Activated gamma-delta T cell treated with anti-CD3 and anti-CD28 coated beads, Interleukin-2, amount 50 U/mL, for 16 hours (primary cell): ENCODE measurements around the gene IL21R.
"Not testable (repeated sequence)": the region's sequence is repeated elsewhere in the genome, so short reads cannot be mapped to it uniquely, and the experiment has no call there.

Source experiments
- DNase-seq: peaks from one replicate; pipeline ENCODE4 v3.0.0-alpha.2; 2020; ENCODE audit warnings: low read depth

The IL21R gene

GRCh38 chr16:27427538-27427937, 25.6 kb downstream of the IL21R start:
- no peak for DNase-seq

DNA sequence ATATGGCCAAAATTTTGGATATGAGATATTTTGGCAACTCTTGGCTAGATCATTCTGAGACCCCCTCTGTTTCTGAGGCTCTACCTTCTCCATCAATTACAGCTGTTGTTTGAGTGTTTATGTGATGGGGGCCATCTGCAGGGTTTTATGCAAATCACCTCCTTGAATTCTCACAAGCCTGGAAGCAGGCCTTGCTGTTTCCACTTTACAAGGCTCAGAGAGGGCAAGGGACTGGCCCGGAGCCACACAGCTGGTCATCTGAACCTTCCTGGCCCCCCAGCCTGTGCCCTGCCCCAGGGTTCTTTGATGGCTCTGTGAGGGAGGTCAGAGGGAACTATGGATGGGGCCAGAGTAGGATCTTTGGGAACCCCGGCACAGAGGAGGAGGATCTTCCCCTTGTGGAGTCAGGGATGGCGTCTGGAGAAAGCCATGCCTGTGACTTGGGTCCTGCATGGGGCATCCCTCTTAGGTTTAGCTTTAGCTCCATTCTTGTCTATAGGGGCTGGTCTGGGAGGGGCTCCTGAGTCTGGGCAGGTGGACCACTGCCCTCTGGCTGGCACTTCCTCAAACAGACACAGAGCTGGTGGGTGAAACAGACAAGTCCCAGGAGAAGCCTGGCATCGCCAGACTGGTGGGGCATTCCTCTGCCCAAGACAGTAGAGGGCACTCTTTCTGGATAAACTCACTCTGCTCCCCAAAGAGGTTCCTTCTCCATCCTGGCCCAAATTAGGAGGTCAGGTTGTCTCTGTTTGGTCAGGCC, 26.2 kb downstream of the IL21R start:
- DNase-seq: no peak

- DNase-seq: no peak
These were observed 27.4 kb downstream of the IL21R start for GRCh38 chr16:27429330-27429871.

- no peak for DNase-seq
These were observed 28.0 kb downstream of the IL21R start for GRCh38 chr16:27429981-27430441.

- DNase-seq: no peak
These were observed 28.5 kb downstream of the IL21R start for GRCh38 chr16:27430512-27430911.

DNA sequence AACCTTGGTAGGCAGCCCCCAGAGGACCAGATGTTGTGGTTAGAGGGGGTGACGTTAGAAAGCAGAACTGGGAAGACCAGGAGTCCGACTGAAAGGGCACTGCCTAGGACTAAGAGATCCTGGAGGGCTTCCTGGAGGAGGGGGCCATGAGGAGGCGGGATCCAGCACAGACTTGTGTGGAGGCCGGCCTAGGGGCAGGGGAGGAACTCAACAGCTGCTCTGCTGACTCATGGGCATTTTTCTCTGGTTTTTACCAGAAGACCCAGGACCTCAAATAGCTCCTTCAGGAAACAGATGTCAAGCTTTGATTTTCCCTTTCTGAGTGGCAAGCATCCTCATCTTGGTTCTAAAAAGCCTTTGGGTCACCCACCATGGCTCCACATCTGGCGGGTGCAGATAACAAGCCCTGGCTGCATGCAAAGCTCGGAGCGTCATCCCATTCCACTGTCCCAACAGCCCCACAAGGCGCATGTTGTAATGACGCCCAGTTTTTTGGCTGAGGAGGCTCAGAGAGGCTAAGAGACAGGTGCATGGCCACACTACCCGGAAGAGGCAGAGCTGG, 29.0 kb downstream of the IL21R start:
- no peak for DNase-seq

DNA sequence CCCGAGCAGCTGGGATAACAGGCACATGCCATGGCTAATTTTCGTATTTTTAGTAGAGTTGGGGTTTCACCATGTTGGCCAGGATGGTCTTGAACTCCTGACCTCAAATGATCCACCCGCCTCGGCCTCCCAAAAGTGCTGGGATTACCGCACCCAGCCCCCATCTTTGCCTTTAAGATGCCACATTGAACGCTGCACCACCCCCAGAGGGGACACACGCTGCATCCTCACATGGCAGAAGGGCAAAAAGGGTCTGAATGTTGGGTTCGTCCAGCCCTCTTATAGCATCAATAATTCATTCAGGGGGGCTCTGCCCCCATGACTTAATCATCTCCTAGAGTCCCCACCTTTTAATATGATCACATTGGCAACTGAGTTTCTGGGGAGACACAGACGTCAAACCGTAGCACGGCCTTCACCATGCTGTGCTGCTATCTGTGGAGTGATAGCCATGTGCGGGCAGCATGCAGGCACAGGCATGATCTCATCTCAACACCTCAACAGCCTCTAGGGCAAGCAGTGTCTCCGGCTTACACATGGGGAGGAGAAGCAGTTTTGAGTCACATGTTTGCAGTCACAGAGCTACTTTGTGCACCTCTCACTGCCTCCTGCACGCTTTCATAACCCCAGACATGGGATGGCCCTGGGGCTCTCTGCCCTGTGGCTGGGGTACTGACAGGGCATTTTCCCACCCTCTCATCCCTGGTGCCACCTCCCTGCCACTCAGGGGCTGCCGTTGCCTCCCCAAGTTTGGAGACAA, 30.0 kb downstream of the IL21R start:
- DNase-seq: no peak

- DNase-seq: no peak
These were observed 30.6 kb downstream of the IL21R start for GRCh38 chr16:27432558-27432957.

DNA sequence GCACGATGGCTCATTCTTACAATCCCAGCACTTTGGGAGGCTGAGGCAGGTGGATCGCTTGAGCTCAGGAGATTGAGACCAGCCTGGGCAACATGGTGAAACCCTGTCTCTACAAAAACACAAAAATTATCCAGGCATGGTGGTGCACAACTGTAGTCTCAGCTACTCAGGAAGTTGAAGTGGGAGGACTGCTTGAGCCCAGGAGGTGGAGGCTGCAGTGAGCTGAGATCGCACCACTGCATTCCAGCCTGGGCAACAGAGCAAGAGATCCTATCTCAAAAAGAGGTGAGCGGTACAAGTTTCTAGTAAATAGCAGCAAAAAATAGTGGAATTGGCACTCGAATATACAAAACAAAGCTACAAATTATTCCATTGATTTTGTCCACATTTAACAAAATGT, 31.2 kb downstream of the IL21R start:
- DNase-seq: not testable (repeated sequence)

DNA sequence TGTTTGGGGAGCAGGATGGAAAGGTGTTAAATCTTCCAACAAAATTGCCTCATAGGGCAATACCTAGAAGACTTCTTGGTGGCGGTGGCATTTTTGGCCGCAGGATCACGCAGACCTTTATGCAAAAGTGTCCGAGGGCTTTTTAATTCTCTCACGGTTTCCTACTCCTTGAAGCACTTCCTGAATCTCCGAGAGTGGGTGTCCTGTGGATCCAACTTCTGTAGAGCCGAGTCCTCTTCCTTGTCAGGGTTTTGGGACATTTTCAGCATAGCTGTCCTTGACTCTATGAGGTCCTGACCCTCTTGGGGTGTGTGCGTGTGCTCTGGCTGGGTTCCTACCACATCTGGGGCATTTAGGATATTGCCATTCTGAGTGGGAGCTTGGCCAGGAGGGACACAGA, 31.7 kb downstream of the IL21R start:
- no peak for DNase-seq

- no peak for DNase-seq
These were observed 32.4 kb downstream of the IL21R start for GRCh38 chr16:27434141-27435051.

DNA sequence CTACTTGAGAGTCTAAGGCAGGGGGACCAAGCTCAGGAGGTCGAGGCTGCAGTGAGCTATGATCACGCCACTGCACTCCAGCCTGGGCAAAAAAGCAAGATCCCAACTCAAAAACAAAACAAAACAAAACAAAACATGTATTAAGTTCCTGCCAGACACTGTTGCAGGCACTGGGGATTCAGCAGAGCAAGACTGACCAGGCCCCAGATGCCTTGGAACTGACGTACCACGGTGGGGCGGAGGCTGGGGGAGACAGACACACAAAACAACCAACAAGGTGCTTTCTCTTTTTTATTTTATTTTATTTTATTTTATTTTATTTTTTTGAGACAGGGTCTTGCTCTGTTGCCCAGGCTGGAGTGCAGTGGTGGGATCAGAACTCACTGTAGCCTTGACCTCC, 33.2 kb downstream of the IL21R start:
- DNase-seq: not testable (repeated sequence)

DNA sequence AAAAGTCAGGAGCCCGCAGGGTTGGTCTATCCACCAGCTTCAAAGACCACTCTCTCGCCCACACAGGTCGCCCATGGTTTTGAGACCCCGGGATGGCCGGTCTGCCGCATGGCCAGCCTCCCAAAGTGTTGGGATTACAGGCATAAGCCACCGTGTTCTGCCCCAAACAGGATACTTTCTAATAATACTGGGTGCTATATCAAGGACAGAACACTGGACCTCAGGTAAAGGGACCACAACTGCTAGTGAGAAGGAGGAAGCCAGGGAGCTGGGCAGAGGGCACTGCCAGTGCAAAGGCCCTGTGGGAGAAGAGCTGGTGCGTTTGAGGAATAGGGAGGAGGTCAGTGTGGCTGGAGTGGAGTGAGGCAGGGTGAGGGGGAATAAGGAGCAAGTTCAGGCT, 34.1 kb downstream of the IL21R start:
- no peak for DNase-seq

DNA sequence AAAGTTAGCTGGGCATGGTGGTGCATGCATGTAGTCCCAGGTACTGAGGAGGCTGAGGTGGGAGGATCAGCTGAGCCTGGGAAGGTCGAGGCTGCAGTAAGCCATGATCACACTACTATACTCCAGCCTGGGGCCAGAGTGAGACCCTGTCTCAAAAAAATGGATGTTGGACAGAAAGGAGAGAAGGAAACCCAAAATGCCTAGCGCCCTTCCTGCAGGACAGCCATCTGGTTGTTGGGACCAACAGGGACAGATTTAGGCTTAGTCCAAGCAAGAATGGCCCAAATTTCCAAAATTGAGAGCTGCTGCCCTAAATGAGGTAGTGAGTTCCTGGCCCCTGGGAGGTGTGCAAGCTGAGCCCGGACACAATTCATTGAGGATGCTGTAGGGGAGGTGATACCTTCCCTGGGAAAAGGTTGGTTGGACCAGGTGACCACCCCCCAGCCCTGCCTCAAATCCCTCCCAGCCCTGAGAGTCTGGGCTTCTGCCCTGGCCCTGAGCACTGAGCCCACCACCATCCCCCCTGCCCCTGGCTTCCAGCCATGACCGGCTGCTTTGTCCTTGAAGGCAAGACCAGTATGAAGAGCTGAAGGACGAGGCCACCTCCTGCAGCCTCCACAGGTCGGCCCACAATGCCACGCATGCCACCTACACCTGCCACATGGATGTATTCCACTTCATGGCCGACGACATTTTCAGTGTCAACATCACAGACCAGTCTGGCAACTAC, 35.1 kb downstream of the IL21R start:
- DNase-seq: no peak

DNA sequence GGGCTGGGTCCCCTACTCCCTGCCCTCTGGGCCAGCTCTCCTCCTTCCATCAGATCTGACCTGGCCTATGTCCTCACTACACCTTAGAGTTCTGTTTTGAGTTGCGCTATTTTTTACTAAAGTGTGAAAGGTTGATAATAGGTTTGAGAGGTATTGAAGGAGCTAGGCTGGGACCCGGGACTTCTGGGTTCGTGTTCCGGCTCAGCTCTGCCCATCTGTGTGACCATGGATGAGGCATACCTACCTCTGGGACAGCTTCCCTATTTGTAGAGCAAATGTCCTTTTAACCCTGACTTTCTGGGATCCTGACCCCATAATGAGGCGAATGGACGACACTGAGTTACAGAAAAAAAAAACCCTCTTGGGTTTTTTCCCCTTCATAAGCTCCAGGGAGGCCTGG, 36.0 kb downstream of the IL21R start:
- no peak for DNase-seq

DNA sequence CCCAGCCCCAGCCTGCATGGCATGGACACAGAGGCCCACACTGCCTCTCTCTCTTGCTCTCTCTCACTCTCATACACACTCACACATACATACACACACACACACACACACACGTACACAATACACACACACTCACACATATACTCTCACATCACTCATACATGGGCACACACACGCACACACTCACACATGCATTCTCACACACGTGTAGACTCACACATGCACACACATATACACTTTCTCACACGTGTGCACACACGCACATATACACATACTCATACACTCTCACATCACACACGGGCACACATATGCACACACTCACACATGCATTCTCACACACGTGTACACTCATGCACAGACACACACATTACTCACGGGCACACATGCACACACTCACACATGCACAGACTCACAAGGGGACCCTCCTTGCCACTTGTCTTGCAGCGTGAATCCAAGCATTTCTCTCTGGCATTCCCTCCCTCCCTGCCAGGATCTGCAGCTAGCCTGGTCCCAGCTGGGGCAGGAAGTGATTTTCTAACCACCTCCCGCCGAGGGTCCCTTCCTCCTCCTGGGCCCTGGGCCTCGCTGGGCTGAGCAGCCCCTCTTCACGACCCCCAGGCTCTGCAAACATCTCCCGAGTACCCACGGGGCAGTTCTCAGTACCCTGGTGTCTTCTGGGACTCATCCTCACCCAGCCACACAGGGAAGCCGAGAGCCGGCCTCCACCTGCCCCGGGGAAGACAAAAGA, 37.5 kb downstream of the IL21R start:
- no peak for DNase-seq

DNA sequence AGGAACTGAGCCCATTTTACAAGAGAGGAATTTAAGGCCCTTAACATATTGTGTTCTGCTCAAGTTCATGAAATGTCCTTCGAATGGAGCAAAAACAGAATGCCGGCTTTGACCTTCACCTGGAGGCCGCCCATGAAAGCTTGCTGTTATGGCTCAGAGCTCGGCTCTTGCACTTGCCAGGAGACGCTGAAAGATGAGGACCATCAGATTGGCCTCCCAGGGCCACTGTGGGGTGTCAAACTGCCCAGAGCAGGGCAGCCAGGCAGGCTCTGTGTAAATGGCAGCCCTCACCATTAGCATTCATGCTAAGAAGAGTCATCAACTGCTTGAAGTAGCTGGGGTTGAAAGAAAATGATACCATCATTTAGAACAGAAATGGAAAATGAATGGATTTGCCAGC, 39.3 kb downstream of the IL21R start:
- no peak for DNase-seq

DNA sequence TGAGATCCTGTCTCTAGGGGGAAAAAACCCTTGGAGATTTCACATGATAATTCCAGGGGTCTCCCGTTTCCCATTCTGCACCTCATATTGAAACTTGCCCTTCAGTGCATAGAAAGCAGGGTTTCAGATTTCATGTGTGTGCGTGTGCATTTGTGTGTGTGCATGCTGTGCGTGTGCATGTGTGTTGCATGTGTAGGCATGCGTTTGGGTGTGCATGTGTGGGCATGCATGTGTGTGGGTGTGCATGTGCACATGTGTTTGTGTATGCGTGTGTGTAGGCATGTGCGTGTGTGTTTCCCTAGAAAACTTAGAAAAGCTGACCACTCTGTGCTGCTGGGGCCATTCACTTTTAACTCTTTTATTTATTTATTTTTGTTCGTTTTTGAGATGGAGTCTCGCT, 40.0 kb downstream of the IL21R start:
- DNase-seq: no peak

DNA sequence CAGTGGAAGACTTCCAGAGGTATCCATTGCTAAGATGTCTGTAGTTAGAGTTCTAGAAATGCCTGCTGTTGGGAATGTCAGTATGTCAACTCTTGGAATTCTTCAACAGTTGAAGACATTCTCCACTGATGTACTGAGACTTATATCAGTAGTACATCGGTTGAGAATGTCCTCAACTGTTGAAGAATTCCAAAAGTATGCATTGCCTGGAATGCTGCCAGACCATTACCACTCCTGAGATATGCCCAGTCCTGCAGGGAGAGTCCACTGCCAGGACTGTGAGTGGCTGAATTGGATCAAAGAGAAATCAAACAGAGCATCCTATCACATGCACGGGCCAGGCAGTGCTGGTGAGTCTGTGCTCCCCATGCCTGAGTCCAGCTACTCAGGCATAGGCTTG, 42.0 kb downstream of the IL21R start:
- no peak for DNase-seq

DNA sequence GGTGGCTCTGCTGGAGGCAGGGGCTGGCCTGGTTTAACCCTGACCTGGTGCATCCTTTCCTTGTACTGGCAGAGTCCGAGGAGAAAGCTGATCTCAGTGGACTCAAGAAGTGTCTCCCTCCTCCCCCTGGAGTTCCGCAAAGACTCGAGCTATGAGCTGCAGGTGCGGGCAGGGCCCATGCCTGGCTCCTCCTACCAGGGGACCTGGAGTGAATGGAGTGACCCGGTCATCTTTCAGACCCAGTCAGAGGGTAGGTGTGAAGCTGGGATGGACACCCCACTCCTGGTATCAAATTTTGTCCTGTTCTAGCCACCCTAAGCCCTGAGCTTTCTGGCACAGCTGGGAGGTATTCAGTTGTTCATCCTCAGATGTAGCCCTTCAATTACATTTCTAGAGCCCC, 42.5 kb downstream of the IL21R start:
- DNase-seq: no peak
